NCI-H2171 treated with DMSO at 0.1 percent for 48 hours (cell line): Measurements from ENCODE around the gene PIM2.

ENCODE experiments used
- DNase-seq: peaks from one replicate; lab custom pipeline; 2025; lab: John Stamatoyannopoulos, UW

PIM2 gene

DNA sequence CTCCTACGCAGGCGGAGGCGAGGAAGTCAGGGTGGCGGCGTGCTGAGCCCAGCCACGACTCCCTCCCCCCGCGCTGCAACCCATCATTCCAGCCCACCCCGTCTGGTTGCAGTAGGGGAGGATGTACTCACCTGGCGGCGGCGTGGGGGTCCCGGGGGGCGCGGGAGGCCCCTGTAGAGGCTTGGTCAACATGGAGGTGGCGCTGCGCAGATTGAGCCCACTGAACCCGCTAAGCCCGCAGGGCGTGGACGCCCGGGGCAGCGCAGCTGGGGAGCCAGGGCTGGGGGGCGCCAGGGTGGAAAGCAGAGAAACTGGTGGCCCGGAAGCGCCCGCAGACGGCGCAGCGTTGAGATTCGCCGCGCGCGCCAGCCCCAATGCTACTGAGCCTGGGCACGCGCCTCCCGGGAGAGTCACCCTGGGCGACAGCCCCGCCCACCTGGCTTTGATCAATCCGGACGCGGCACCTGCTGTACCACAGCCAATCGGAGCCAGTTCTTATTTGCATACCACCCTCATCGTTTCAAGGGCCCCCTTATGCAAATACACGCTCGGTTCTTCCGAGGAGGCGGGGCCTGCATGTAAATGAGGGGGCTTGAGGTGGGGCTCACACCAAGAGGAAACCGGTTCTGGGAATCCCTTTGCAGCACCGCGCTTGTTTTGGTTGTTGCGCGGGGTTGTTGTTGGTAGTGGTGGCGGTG, at the start of gene PIM2:
Gene PIM2 (minus strand): TSS at position 382 of the 698 bp plus-strand sequence. CDS start 190 bp downstream, at position 192.
- DNase-seq, result peak; percentile 92

- no peak for DNase-seq
Measured at GRCh38 chrX:48968377-48968776, 49.6 kb upstream of the PIM2 start.

DNA sequence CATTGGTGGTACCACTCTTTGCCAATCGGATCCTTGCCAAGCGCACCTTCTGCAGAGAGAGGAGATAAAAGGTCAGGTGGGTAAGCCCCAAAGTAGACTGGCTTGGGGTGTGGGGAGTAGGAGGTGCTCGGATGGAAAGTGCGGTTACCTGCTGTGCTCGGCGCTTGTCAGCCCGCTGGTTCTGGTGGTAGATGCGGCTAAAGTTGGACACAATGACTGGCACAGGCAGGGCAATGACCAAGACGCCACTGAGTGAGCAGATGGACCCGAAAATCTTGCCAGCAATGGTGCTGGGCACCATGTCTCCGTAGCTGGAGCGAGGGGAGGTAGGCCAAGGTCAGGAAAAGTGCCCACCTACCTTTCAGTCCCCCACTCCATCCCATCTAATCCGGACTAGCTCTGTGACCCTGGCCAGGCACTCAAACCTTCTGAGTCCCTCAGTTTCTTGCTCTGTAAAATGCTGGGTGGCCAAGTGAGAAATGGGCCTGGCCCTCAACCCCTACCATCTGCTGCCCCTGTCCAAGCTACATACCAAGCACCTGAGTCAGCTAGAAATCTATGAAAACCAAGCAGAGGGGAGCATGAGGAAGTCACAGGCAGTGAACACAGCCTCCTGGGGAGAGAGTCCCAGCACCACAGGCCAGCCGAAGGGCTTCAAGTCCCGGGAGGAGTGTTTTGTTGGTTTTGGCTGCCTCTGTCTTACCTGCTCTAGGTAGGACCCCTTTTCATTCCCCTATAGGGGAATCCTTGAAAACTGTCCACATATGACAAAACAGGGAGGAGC, 48.2 kb upstream of the PIM2 start:
- DNase-seq, result no peak

DNA sequence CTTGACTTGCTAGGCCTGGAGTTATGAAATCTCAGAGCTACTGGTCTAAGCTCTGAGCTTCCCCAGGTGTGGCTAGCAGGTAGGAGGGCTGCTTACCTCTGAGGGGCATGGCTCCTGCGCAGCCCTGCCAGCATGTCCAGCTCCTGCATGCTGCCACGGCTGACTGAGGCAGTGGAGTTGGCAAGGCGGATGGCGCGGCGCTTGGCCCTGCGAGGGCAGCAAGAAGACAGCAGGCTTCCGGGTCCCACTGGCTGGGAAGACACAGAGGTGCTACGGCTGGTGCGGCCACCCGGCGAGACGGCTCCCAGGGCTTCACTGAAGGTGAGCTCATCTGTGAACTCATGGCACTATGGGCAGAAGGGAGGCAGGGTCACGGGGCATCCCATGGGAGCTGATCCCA, 47.1 kb upstream of the PIM2 start:
- no peak for DNase-seq

DNA sequence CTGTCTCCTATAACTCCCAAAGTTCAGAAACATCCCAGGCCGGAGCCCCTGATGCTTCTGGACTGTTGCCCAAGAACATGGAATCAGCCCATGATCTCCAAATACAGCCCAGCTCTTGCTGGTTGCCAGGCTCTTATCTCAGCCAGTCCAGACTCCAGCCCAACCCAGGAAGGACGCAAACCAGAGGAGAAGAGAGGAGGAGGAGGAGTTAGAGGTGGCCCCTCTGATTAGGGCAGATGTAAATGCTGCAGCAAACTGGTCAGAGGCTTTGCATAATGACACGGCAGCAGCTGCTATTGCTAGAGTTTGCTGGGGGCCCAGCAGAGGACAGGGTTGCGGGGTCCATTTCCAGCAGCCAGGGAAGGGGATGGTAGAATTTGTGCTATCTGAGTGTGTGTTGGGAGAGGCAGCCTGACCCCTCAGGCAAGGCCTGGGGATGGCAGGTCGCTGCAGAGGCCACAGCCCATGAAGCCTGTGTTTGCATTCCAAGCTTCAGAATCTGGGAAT, 42.8 kb upstream of the PIM2 start:
- DNase-seq, result no peak

DNA sequence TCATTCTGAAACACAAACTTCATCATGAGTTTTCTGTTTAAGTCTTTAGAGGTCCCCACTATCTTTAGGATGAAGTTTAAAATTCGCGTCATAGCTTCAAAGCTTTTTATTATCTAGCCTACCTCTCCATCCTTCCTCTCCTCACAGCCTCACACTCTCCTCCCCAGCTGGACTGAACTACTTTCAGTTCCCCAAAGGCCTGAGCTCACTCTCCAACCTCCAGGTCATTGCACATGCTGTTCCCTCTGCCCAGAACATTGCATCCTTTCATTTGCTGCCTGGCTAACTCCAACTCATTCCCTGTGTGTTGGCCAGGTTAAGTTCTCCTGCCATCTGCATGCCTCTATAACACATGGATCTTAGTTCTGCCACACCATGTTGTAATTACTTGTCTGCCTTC, 41.5 kb upstream of the PIM2 start:
- DNase-seq, result no peak

DNA sequence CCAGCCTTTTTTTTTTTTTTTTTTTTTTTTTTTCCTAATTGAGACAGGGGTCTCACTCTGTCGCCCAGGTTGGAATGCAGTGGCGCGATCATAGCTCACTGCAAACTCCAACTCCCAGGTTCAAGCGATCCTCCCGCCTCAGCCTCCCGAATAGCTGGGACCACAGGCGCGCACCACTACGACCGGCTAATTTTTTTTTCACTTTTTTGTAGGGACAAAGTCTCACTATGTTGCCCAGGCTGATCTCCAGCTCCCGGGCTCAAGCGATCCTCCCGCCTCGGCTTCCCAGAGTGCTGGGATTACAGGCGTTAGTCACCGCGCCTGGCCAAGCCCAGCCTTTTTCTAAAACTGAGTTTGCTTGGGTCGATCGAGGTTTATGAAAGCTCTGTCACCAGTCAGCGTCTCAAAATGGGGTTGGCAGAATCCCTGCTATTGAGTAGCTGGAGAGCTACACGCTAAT, 39.8 kb upstream of the PIM2 start:
- peak; percentile 19 for DNase-seq

- DNase-seq, result peak; percentile 94
Measured at GRCh38 chrX:48957827-48958634, 39.2 kb upstream of the PIM2 start.

GRCh38 chrX:48957477-48957826, 38.6 kb upstream of the PIM2 start, which contains the start of gene OTUD5:
Gene OTUD5, minus strand, starts transcription at chrX:48957607. Its CDS starts 37 bp downstream, at chrX:48957570.
- DNase-seq, result peak; percentile 70

- DNase-seq, result no peak
Measured at GRCh38 chrX:48956728-48957414, 38.0 kb upstream of the PIM2 start.

DNA sequence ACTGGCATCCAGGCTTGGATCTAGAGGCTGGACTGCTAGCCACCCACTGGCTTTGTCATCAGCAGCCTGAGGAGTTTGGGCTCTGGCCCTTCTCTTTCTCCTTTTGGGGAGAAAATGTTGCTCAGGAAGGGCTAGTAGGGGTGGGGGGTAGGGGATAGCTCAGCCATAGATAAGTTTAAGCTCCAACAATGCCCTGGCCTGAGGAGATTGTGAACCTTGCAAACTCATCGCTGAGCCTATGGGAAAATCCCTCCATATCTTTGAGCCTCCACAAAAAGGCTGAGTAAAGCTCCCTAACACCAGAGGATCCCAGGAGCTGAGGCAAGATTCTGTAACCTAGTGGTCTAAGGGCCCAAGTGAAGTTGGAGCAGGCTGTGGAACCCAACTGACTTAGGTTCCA, 29.8 kb upstream of the PIM2 start:
- DNase-seq, result no peak

- no peak for DNase-seq
Measured at GRCh38 chrX:48945517-48946348, 26.9 kb upstream of the PIM2 start.

GRCh38 chrX:48942895-48943294, 24.1 kb upstream of the PIM2 start:
- no peak for DNase-seq

- DNase-seq, result no peak
Measured at GRCh38 chrX:48940404-48940955, 21.7 kb upstream of the PIM2 start.

- no peak for DNase-seq
Measured at GRCh38 chrX:48939524-48940228, 20.9 kb upstream of the PIM2 start.

DNA sequence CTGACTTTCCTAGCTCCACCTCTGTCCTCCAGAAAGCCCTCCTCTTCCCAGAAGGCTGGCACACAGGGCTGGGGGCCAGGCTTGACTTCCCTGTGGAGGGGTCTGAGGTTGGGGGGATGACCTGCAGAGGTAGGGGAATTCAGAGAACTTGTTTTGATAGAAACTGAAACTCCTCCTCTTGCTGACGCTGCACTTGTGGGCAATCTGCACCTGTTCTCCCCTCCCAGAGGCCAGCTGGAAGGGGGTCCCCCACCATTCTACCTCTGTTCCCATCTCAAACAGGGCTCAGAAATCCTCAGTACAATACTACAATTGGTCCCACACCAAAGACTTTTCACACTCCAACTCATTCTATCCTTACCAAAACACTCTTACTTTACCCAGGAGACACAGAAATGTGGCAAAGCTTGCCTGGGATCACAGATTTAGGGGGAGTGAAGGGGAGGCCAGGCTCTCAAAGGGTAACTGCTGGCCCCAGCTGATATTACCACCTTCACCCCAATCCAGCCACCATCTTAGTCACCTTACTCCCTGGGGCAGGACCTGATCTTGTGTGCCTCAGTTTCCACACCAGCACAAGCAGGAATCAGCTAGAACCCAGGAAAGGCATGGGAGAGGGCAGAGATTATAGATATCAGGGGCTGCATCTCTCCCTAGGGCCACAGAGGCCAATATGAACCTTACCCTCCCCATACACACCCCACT, 20.0 kb upstream of the PIM2 start:
- no peak for DNase-seq

GRCh38 chrX:48937054-48937907, 18.5 kb upstream of the PIM2 start:
- DNase-seq, result no peak

DNA sequence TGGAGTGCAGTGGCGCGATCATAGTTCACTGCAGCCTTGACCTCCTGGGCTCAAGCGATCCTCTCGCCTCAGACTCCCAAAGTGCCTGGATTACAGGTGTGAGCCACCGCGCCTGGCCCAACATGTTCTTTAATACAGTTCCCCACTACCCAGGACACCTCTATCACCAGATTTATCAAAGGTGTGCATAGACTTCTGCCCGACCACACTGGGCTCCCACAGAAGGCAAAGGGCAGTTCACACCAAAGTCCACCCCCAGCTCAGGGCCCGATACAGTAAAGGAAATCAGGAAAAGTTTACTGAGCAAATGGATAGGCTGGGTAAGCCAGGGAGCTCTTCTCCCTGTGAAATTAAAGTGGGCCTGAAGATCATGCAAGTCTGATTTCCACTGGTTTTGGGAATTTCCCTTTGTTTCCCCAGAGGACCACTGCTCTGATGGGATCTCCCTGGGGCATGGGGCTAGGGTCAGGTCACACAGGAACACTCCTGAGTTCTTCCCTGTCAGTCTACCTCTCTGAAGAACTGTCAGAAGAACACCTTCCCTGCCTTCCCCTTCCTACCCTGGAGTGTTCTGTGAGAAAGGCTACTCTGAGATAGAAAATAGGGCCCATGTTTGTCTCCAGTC, 17.7 kb upstream of the PIM2 start:
- no peak for DNase-seq
